GM18499 (cell line): ENCODE data around the gene SV2A.
"Not testable (repeated sequence)": the region's sequence is repeated elsewhere in the genome, so short reads cannot be mapped to it uniquely, and the experiment has no call there.

Source experiments
- ATAC-seq: cut with Tn5 transposase; IDR thresholded peaks from one replicate; pipeline ENCODE4 v1.9.1; 2021; ENCODE audit warnings: moderate number of reproducible peaks; ENCODE audit not compliant: insufficient read depth, unreplicated experiment

SV2A gene

DNA sequence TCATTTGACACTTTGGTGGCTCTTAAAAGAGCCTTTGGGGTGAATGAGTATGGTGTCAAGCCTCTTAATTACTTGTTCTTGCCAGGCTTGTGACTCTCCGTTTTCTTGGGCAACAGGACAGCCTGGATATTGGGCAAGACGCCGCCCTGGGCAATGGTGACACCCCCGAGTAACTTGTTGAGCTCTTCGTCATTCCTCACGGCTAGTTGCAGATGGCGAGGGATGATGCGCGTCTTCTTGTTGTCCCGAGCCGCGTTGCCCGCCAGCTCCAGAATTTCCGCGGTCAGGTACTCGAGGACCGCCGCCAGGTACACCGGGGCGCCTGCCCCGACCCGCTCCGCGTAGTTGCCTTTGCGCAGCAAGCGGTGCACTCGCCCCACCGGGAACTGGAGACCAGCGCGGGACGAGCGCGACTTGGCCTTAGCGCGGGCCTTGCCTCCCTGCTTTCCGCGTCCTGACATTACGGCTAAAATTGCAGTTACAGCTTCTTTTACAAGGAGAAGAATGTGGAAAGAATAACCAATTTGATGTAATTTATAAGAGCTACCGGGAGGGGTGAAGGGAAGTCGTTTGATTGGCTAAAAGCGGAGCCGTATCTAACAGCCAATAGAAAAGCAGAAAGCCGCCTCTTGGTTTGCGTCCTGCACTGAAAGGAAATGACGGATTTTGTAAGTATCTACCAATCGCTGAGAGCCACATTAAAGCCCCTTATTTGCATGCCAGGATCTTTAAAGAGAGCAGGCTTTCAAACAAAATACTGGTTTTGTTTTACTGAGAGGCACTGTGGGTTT is 30.0 kb downstream of the SV2A start:
- no peak for ATAC-seq

DNA sequence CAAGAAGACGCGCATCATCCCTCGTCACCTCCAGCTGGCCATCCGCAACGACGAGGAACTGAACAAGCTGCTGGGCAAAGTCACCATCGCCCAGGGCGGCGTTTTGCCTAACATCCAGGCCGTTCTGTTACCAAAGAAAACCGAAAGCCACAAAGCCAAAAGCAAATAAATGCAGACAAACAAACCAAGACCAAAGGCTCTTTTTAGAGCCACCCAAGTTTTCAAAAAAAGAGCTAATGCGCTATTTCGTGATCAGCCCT is 30.5 kb downstream of the SV2A start:
- not testable (repeated sequence) for ATAC-seq

DNA sequence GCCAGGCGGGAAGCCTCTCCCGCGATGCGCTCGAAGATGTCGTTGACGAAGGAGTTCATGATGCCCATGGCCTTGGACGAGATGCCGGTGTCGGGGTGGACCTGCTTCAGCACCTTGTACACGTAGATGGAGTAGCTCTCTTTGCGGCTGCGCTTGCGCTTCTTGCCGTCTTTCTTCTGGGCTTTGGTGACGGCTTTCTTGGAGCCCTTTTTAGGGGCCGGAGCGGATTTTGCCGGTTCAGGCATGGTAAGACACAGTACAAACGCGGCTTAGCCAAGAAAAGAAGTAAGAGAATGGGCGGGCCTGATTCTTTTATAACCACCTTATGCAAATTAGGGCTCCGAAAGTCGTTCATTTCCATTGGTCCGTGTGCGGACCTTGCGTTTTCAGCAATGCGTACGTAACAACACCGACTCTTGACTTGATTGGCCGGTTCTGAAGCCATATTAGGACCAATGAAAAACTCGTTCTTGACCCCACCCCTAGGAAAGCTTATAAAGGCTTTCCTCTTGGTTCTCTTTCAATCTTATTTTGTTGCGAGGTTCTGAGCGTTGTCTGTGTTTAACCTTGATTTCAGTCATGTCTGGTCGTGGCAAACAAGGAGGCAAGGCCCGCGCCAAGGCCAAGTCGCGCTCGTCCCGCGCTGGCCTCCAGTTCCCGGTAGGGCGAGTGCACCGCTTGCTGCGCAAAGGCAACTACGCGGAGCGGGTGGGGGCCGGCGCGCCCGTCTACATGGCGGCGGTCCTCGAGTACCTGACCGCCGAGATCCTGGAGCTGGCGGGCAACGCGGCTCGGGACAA is 31.0 kb downstream of the SV2A start:
- ATAC-seq = peak; percentile 48

DNA sequence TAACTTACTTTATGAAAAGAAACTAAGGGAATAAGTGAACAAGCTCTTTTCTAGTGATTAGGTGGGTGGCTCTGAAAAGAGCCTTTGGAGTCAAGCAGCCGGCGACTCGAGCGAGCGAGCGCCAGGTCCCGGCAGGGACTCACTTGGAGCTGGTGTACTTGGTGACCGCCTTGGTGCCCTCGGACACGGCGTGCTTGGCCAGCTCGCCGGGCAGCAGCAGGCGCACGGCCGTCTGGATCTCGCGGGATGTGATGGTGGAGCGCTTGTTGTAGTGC is 31.6 kb downstream of the SV2A start:
- not testable (repeated sequence) for ATAC-seq

DNA sequence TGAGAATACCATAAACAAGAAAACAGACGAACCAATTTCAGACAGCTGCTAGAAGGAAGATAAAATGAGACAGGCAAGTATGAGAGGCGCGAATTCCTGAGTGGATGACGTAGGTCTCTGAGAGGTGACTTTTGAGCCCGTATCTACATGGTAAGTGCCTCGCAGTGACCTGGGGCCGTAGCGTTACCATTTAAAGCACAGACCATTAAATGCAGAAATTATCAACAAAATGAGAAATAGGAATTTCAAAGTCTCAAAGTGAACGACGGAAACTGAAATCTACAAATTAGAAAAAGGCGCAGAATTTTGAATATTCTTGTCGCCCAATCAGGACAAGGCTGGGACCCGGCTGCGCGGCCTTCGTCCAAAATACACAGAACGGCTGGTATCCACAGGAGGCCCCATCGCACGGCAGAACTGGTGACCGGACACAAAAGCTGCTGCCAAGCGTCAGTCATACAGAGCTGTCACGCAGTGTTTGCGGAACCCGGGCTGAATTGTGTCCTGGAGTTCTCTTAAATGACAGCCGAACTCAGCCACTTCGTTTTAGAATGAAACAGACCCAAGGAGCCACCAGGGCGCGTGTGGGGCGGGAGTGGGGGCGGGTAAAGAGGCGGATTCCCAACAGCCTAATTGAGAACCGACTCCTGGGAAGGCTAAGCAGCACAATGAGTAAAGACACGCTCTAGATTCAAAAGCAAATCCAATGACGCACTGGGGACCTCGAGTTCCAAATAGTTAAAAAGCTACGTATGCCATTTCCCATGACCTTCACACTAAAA is 32.1 kb downstream of the SV2A start:
- no peak for ATAC-seq

DNA sequence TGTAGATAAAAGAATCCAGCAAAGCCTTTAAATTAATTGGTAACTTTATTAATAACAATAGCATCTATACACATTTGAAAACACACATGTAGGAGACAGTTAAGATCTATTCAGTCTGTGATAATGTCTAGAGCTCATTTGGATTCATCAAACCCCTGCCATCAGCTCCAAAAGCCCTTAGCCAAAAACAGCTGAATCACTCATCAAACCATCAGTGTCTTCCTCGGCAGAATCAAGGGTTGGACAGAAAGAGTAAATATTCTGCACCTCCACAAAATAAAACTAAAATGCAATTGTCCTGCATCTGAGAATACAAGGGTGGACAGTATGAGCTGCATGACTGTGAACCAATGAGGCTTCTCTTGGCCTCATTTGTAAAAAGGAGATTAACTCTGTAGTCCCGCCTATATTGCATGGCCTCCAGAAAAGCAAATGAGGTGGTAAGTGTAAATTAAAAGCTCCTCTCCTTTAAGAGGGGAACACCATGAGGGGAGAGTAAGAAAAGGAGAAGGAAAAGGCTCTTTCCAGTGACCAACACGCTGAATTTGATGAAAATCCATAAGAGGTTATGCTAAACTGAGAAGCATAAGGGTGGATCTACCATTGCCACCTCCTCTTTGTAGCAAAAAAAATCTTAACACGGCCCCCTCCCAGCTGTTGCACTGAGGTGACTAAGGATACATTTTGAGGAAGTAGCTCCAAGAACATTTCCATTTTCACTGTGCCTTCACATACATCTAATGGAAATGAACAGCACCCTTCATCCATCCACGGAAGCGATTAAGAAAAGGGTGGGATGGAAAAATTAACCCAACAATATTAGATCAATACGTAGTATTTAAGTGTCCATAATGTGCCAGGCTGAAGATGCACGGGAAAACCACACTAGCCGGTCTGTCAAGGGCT is 33.0 kb downstream of the SV2A start:
- no peak for ATAC-seq

DNA sequence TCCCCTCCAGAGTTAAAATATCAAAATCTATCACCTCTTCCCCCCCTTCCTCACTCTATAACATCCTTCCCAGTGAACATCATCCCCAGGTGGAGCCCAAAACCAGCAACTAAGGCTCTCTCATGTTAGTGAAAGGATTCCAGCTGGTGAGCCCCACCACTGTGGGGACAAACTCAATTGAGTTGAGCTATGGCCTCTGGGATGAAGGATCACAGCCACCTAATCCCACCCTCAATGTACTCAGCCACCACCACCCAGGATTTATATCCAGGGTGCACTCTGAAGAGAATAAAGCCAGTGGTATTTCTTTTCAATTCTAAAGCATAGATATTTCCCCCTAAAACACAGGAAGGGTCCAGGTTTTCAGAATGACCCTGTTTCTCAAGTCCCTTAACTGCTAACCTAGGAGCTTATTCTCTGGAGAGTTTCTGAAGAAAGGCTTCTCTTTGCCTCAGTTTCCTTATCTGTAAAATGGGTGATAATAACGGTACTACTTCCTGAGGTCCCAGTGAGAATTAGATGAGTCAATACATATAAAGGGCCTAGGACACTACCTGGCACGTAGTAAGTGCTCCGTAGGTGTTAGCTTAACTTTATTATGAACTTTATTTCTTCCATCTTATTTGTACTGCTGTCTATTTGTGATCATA is 33.9 kb downstream of the SV2A start:
- no peak for ATAC-seq

DNA sequence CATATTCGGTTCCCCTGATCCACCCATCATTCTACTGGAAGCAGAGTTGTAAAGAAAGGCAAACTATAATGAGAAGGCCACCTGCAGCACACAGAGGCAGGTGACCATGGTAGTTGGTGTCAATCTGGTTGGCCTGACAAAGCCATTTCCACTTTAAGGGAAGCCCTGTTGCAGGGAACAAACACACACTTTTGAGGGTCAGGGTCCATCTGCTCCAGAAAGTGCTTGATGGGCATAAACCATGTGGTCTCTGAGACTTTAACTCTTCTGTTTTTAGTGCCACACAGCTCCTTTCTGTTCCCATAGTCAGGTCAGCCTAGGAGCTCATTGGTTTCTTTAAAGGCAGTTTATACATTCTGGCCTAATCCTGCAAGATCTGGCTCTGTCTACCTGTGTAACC is 35.8 kb downstream of the SV2A start:
- no peak for ATAC-seq

DNA sequence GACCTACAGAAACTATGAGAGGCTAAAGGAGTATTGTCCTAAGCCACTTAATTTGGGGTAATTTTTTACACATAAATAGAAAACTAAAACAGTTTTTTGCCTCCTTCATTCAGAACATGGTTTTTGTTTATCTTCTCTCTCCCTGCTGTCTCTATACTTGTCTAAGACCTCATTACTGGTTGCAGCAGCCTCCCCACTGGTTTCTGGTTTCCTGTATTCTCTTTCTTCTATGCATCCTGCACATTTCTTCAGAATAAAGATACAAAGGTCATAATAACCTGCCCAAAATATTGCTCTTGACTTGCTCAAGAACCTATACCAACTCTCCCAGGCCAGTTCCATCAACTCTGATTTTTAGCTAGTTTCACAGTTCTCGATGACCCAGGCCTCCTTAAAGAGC is 38.1 kb downstream of the SV2A start:
- ATAC-seq = no peak

DNA sequence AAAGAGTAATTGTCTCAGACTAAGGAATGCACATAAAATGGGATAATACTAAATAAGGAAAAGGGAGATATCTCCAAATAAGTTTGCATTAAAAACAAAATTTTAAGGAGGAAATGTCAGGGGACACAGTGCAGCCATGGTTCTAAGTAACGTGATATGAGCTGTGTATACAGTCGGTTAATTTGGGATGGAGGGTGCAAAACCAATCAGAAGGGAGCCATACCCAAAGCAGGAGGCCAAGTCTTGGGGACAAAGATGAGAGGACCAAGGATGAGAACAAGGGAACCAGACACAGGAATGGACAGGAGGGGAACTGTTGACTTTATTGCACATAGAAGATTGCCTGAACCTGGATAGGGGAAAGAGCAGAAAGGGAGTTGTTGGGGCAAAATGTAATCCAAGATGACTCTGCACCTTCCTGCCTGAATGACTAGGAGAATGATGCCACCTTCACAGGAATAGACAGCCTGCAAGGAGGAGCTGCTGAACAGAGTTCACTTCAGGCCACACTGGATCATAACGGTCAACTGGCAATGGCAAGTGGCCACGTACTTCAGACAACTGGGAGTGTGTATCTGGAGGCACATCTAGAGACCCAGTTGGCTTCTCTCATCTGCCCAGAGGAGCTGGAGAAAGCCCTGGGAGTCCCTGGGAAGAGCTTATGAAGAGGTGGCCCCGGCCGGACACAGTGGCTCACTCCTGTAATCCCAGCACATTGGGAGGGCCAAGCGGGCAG is 40.3 kb downstream of the SV2A start:
- ATAC-seq = no peak

DNA sequence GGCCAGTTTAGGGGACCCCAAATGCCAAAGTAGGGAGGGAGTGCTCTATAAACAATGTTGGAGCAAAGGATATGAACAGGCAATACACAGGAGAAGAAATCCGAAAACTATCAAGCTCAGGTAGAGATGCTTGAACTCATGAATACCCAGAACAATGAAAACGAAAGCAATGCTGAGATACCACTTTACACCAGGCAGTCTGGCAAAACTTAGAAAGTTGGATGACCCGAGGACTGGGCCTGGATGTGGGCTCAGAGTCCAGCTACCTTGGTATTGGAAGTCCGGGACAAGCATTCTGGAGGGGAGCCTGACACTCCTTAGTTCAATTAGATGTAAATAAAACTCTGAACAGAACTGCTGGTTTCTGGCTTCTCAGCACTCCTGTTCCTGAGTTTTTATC is 44.6 kb downstream of the SV2A start:
- not testable (repeated sequence) for ATAC-seq

DNA sequence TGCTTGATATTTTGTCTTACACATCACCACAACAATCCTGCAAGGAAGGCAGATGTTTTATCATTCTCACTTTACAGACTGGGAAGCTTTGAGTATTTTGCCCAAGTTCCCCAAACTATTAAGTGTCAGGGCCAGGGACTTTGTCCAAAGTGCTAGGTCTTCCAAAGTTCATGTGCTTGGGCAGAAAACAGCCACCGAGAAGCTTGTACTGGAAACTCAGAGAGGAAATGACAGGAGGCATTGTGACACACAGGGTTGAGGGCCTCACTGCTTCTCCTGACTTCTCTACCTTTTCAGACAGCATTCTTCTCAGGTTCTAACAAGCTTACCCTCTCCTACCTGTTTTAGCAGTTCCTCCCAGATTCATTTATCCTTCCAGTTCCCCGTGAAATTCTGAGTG is 50.8 kb downstream of the SV2A start:
- ATAC-seq = not testable (repeated sequence)

DNA sequence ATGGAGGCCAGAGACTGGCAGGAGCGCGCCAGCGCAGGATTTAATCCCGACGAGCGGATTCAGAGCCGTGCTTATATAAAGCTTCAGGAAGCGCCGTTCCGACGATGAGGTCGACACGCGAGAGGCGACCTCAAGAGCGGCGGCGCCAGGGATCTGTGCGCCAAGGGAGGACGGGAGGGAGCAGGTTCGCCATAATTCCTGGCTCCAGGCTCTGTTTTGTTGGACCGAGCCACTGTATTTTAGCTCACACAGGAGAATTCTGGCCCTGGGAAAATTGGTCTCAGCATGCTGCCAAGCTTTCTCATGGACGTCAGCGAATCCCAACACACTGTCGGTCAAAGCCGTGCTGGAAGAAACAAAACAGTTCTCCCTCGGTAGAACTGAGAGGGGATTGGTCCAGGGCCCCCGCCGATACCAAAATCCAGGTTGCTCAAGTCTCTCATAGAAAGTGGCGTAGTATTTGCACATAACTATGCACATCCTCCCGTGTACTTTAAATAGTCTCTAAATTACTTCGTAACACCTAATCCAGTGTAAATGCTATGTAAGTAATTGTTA is 56.1 kb downstream of the SV2A start:
- peak; percentile 5 for ATAC-seq

DNA sequence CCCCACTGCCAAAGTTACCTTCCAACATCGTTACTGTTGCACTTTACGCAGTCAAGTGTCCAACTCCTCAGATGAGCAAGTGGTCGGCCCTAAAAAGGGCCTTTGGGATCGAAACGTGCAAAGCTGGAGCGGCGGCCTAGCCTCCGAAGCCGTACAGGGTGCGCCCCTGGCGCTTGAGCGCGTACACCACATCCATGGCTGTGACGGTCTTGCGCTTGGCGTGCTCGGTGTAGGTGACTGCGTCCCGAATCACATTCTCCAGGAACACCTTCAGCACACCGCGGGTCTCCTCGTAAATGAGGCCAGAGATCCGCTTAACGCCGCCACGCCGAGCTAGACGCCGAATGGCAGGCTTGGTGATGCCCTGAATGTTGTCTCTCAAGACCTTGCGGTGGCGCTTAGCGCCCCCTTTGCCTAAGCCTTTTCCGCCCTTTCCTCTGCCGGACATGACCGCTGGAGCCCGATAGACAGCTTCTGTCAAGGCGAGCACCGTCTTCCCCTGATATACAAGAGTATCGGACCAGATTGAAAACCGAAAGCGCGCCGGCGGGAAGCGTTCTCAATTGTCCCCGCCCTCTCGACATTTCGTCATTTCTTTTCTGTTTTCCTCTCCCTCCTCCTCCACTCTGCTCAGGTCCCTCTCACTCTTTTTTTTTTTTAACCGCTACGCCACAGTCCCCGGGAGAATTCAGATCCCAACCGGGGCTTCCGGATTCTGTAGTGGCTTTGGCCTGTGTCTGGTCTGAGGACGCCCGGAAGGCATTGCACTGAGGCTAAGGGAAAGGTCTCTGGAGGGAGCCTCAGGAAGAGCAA is 56.8 kb downstream of the SV2A start:
- peak; percentile 30 for ATAC-seq

DNA sequence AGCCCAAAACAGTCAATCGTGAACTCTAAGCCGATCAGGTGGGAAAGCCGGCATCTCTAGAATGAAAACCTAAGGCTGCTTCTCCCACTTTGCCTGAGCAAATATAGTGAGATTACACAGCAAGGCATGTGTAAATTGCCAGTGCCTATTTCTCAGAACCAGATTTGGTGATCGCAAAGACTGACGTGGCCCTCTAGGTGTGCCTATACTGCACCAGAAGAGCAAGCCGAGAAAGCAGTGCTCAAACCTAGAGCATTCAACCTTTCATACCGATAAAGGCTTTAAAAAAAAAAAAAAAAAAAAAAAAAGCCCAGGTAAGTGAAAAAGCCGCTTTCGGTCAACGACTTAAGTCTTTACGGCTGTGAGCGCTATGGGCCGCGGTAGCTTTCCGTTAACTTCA is 57.4 kb downstream of the SV2A start:
- not testable (repeated sequence) for ATAC-seq
